Lower leg skin (tissue), 3 donors: ENCODE data around the gene DCXR.

Experiments used
- CTCF ChIP-seq, 3 donors: fragments of 450-650 bp; IDR thresholded peaks; one replicate each; pipeline ENCODE4 v1.5.1; 2016; ENCODE audit warnings: antibody characterized with exemption in 3 of 3, mild to moderate bottlenecking in 3 of 3, moderate library complexity in 2 of 3
- POLR2A ChIP-seq, 2 donors: fragments of 450-650 bp; IDR thresholded peaks; one replicate each; pipeline ENCODE4 v1.6.1; 2016 to 2017; ENCODE audit warnings: antibody characterized with exemption in 2 of 2, mild to moderate bottlenecking in 1 of 2, moderate library complexity in 1 of 2

GRCh38 chr17:82022310-82022980 is 15.1 kb downstream of the DCXR start, which contains the start of gene CENPX:
- no peak for TF ChIP-seq CTCF (IDR thresholded peaks at IDR 0.05)
- TF ChIP-seq POLR2A (IDR thresholded peaks at IDR 0.05), result no peak
